Measurements from ENCODE around the gene ANKRD66. TPM values are rescaled to one million over a fixed set of nuclear protein-coding genes. Genes with fewer than 3 reads are reported as not detected.

ANKRD66 gene
- total RNA-seq, 1 experiment from 2014 or later = not detected

GRCh38 chr6:46706464-46706863 is 40.3 kb upstream of the ANKRD66 start:
- peaks cover 0 to 4% of the 10 kb centered on the region in 2 experiments; a peak in 1 of 4 replicates for H3K4me1 Mint-ChIP-seq
- no peaks in the 10 kb centered on the region for H3K23me2 ChIP-seq (ENCODE audit: insufficient read length, low read depth, low read length, poor library complexity, severe bottlenecking)

More at GRCh38 chr6:46706464-46706863, 40.3 kb upstream of the ANKRD66 start:
- H3K23ac ChIP-seq (ENCODE audit: insufficient read length, low read depth, low read length) = no peak overlapping the region
- Mint-ChIP-seq H3K36me3 (ENCODE audit: insufficient read depth in 1 of 3, low read depth in 3 of 3) (no peaks in the 10 kb centered on the region), H3K9me3 (no peaks in the 10 kb centered on the region), H3K27me3 (ENCODE audit: low read depth) (no peaks in the 10 kb centered on the region), H3K4me3 (no peak overlapping the region), H3K27ac (no peak overlapping the region)
- no peak overlapping the region for H3K14ac ChIP-seq (ENCODE audit: insufficient read depth, low read length)
- H4K8ac ChIP-seq (replicated peaks; ENCODE audit: insufficient read length, low read depth, low read length) = no peak overlapping the region
- no peaks in the 10 kb centered on the region for H3K4me1 ChIP-seq (ENCODE audit: insufficient read depth, low read length)
- DNase-seq = no peak
- no peak overlapping the region for H2AK5ac ChIP-seq (ENCODE audit: insufficient read length, low read length)
- no peak overlapping the region for H2BK120ac ChIP-seq (ENCODE audit: low read depth, low read length, poor library complexity, severe bottlenecking)
- H2BK5ac ChIP-seq (ENCODE audit: insufficient read length, low read length) = no peak overlapping the region
- no peak overlapping the region for H3K4ac ChIP-seq (ENCODE audit: low read depth, low read length)
- H3K27me3 ChIP-seq (ENCODE audit: insufficient read depth, low read length) = no peaks in the 10 kb centered on the region
- H3K4me2 ChIP-seq (ENCODE audit: insufficient read depth, insufficient read length, low read length) = no peak overlapping the region
- no peak overlapping the region for H2BK12ac ChIP-seq (ENCODE audit: insufficient read length, low read depth, low read length)
- no peak overlapping the region for H3T11ph ChIP-seq (ENCODE audit: low read length)
- no peaks in the 10 kb centered on the region for H3K79me1 ChIP-seq (ENCODE audit: insufficient read depth, low read depth, low read length, poor library complexity, severe bottlenecking)
- no peak overlapping the region for H3K56ac ChIP-seq (ENCODE audit: insufficient read length, low read depth, low read length)
- H4K20me1 ChIP-seq (ENCODE audit: control insufficient read depth, insufficient read depth, insufficient read length) = no peaks in the 10 kb centered on the region
- H2BK15ac ChIP-seq (ENCODE audit: low read depth, low read length) = no peak overlapping the region
- no peak overlapping the region for H3K9ac ChIP-seq (ENCODE audit: extremely low read depth, insufficient read length, low read length)
- H3K79me2 ChIP-seq (ENCODE audit: insufficient read depth, low read length) = no peaks in the 10 kb centered on the region
- no CpG with 5 or more reads among the region's 2 CpGs for WGBS (ENCODE audit: extremely low coverage, insufficient read length, low lambda C conversion rate)
- H3K27ac ChIP-seq (ENCODE audit: insufficient read length, low read depth, low read length) = no peak overlapping the region
- no peak overlapping the region for H4K5ac ChIP-seq (ENCODE audit: insufficient read length, low read depth, low read length)
- no peak overlapping the region for H2BK20ac ChIP-seq (ENCODE audit: low read depth, low read length, poor library complexity, severe bottlenecking)
- no peak overlapping the region for H4K91ac ChIP-seq (ENCODE audit: insufficient read length, low read depth, low read length)
- no peak for TF ChIP-seq CTCF (conservative IDR thresholded peaks at IDR 0.05)
- H3K9me3 ChIP-seq (ENCODE audit: control insufficient read depth, low read depth, low read length) = no peaks in the 10 kb centered on the region
- no peak overlapping the region for H2AFZ ChIP-seq (ENCODE audit: low read length)
- no peak overlapping the region for H3K18ac ChIP-seq (ENCODE audit: insufficient read length, low read depth, low read length)
